KOPT-K1 (cell line): ENCODE results near the gene MARS1.
A peak's percentile ranks its signal among the peaks of the same experiment; 100 is the strongest.
"Not testable (repeated sequence)": the region's sequence is repeated elsewhere in the genome, so short reads cannot be mapped to it uniquely, and the experiment has no call there.

Experiments used
- H3K27ac ChIP-seq: fragments of 200-600 bp; sonication (generic); 2 replicates; pipeline ENCODE4 v1.5.1; 2016; ENCODE audit warnings: antibody characterized with exemption, mild to moderate bottlenecking, low read depth, low read length; ENCODE audit not compliant: poor library complexity, severe bottlenecking
- H3K36me3 ChIP-seq: fragments of 200-600 bp; sonication (generic); 2 replicates; pipeline ENCODE4 v1.5.1; 2017; ENCODE audit warnings: antibody characterized with exemption, mild to moderate bottlenecking, low read length, moderate library complexity; ENCODE audit not compliant: insufficient read depth
- H3K9me3 ChIP-seq: fragments of 200-600 bp; sonication (generic); 2 replicates; pipeline ENCODE4 v1.5.1; 2017; ENCODE audit warnings: antibody characterized with exemption, low read length, mild to moderate bottlenecking; ENCODE audit not compliant: insufficient read depth, poor library complexity, severe bottlenecking

Gene MARS1

GRCh38 chr12:57512665-57513064, 24.8 kb downstream of the MARS1 start:
- Histone ChIP-seq H3K27ac (no peak overlapping the region), H3K9me3 (no peaks in the 10 kb centered on the region), H3K36me3 (peaks cover 93% of the 10 kb centered on the region)

GRCh38 chr12:57513266-57513665, 25.4 kb downstream of the MARS1 start:
- no peak overlapping the region for H3K27ac ChIP-seq
- H3K9me3 ChIP-seq = no peaks in the 10 kb centered on the region

GRCh38 chr12:57513677-57514076, 25.8 kb downstream of the MARS1 start:
- not testable (repeated sequence) for H3K27ac ChIP-seq, H3K9me3 ChIP-seq
- H3K36me3 ChIP-seq = peaks cover 99% of the 10 kb centered on the region

More at GRCh38 chr12:57513266-57513665, 25.4 kb downstream of the MARS1 start:
- peaks cover 99% of the 10 kb centered on the region for H3K36me3 ChIP-seq

GRCh38 chr12:57514246-57514645, 26.4 kb downstream of the MARS1 start:
- not testable (repeated sequence) for H3K27ac ChIP-seq, H3K9me3 ChIP-seq
- peaks cover 99% of the 10 kb centered on the region for H3K36me3 ChIP-seq

GRCh38 chr12:57514720-57515407, 27.0 kb downstream of the MARS1 start:
- no peak overlapping the region for H3K27ac ChIP-seq
- peaks cover 98% of the 10 kb centered on the region for H3K36me3 ChIP-seq
- no peaks in the 10 kb centered on the region for H3K9me3 ChIP-seq

- Histone ChIP-seq H3K9me3 (no peaks in the 10 kb centered on the region), H3K36me3 (peaks cover 91% of the 10 kb centered on the region), H3K27ac (no peak overlapping the region)
These were observed 27.6 kb downstream of the MARS1 start for GRCh38 chr12:57515408-57515933.

GRCh38 chr12:57515934-57516541, 28.2 kb downstream of the MARS1 start:
- Histone ChIP-seq H3K27ac (no peak overlapping the region), H3K36me3 (peaks cover 86% of the 10 kb centered on the region), H3K9me3 (no peaks in the 10 kb centered on the region)

GRCh38 chr12:57516617-57517153, 28.8 kb downstream of the MARS1 start:
- no peak overlapping the region for H3K27ac ChIP-seq
- no peaks in the 10 kb centered on the region for H3K9me3 ChIP-seq
- H3K36me3 ChIP-seq = peaks cover 80% of the 10 kb centered on the region

GRCh38 chr12:57517187-57517586, 29.3 kb downstream of the MARS1 start:
- peaks cover 75% of the 10 kb centered on the region for H3K36me3 ChIP-seq

GRCh38 chr12:57517718-57518117, 29.9 kb downstream of the MARS1 start:
- H3K9me3 ChIP-seq, H3K27ac ChIP-seq: not testable (repeated sequence)
- peaks cover 70% of the 10 kb centered on the region for H3K36me3 ChIP-seq

More at GRCh38 chr12:57517187-57517586, 29.3 kb downstream of the MARS1 start:
- H3K9me3 ChIP-seq = no peaks in the 10 kb centered on the region
- no peak overlapping the region for H3K27ac ChIP-seq

GRCh38 chr12:57518176-57518919, 30.5 kb downstream of the MARS1 start:
- Histone ChIP-seq H3K36me3 (peaks cover 63% of the 10 kb centered on the region), H3K9me3 (no peaks in the 10 kb centered on the region), H3K27ac (no peak overlapping the region)

GRCh38 chr12:57518920-57519795, 31.3 kb downstream of the MARS1 start:
- Histone ChIP-seq H3K9me3 (no peaks in the 10 kb centered on the region), H3K27ac (peak overlapping the region; percentile 78), H3K36me3 (peaks cover 58% of the 10 kb centered on the region)

GRCh38 chr12:57519796-57520052, 31.9 kb downstream of the MARS1 start:
- H3K36me3 ChIP-seq = peaks cover 58% of the 10 kb centered on the region
- no peaks in the 10 kb centered on the region for H3K9me3 ChIP-seq
- peak overlapping the region; percentile 78 for H3K27ac ChIP-seq

- peak within 1 kb of the TSS; percentile 96 for H3K27ac ChIP-seq
- no peaks in the 10 kb centered on the region for H3K9me3 ChIP-seq
- H3K36me3 ChIP-seq = peaks cover 58% of the 10 kb centered on the region
These were observed 32.4 kb downstream of the MARS1 start, which contains the start of gene DDIT3 for GRCh38 chr12:57520053-57520818. DDIT3 (minus strand) TSS chr12:57520514; CDS start chr12:57517406, 3,108 bp downstream.
